Activated CD4-positive, alpha-beta T cell treated with anti-CD3 and anti-CD28 coated beads, Interleukin-2, amount 10 ng/mL, durations not matched to agents 24 days and 14 days (primary cell): ENCODE data around the gene DAAM1. TPM values are rescaled to one million over a fixed set of nuclear protein-coding genes. Genes with fewer than 3 reads are reported as not detected.

Source experiments
- DNase-seq: peaks from one replicate; pipeline ENCODE4 v3.0.0; 2022
- H3K27ac Mint-ChIP-seq: one replicate; pipeline ENCODE4 v1.8.0; 2022; ENCODE audit warnings: mild to moderate bottlenecking, mixed read lengths
- H3K27me3 Mint-ChIP-seq: one replicate; pipeline ENCODE4 v1.8.0; 2022; ENCODE audit warnings: mixed read lengths
- H3K36me3 Mint-ChIP-seq: one replicate; pipeline ENCODE4 v1.8.0; 2022; ENCODE audit warnings: low read depth, mild to moderate bottlenecking, mixed read lengths
- H3K4me1 Mint-ChIP-seq: one replicate; pipeline ENCODE4 v1.8.0; 2021; ENCODE audit warnings: mixed read lengths
- H3K4me3 Mint-ChIP-seq: one replicate; pipeline ENCODE4 v1.8.0; 2022; ENCODE audit warnings: mild to moderate bottlenecking, moderate library complexity, mixed read lengths
- H3K9me3 Mint-ChIP-seq: one replicate; pipeline ENCODE4 v1.8.0; 2021; ENCODE audit warnings: mixed read lengths
- intact Hi-C: fragments of 100-400 bp; cut with micrococcal nuclease; formaldehyde crosslinking; loops from one replicate; pipeline ENCODE4 v1.15.1; 2023
- total RNA-seq: library from RNA; stranded (reverse); gene quantifications from 2 replicates; pipeline ENCODE4 v1.2.3, GENCODE V29; 2022

Gene DAAM1
- total RNA-seq, 1 donor from 2014 or later = 7.2 TPM

- no peak overlapping the region for H3K27ac Mint-ChIP-seq
- no peaks in the 10 kb centered on the region for H3K9me3 Mint-ChIP-seq
- no peaks in the 10 kb centered on the region for H3K36me3 Mint-ChIP-seq
- H3K4me3 Mint-ChIP-seq = no peak overlapping the region
- intact Hi-C loops = no loop called here
- H3K4me1 Mint-ChIP-seq = peaks cover 4% of the 10 kb centered on the region
- DNase-seq = no peak
- H3K27me3 Mint-ChIP-seq = no peaks in the 10 kb centered on the region
These were observed 9.3 kb downstream of the DAAM1 start for GRCh38 chr14:59197695-59198262.

DNA sequence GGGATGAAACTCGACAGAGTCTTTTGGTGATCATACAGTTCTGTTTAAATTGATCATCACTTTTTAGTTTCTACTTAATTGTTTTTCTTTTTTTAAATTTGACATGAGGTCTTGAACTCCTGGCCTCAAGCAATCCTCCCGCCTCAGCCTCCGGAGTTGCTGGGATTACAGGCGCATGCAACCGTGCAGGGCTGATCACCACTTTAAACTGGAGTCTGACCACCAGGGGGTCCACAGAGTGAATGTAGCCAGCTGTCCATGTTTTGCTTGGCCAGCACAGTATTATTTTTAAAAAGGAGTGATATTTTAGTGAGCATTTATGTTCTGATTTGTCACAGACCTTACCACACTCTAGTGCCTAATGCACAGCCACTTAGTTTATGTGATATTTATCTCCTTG lies 10.7 kb downstream of the DAAM1 start:
- intact Hi-C loops = no loop called here
- peaks cover 4% of the 10 kb centered on the region for H3K4me1 Mint-ChIP-seq
- H3K4me3 Mint-ChIP-seq = no peak overlapping the region
- no peak for DNase-seq
- no peaks in the 10 kb centered on the region for H3K27me3 Mint-ChIP-seq
- no peak overlapping the region for H3K27ac Mint-ChIP-seq
- H3K9me3 Mint-ChIP-seq = no peaks in the 10 kb centered on the region
- H3K36me3 Mint-ChIP-seq = no peaks in the 10 kb centered on the region

GRCh38 chr14:59199614-59200013 lies 11.1 kb downstream of the DAAM1 start:
- DNase-seq = no peak
- Mint-ChIP-seq H3K27ac (no peak overlapping the region), H3K9me3 (no peaks in the 10 kb centered on the region), H3K4me3 (no peak overlapping the region), H3K27me3 (no peaks in the 10 kb centered on the region), H3K36me3 (no peaks in the 10 kb centered on the region), H3K4me1 (peaks cover 4% of the 10 kb centered on the region)
- intact Hi-C loops = no loop called here

GRCh38 chr14:59200195-59200594 lies 11.7 kb downstream of the DAAM1 start:
- Mint-ChIP-seq H3K4me3 (no peak overlapping the region), H3K36me3 (no peaks in the 10 kb centered on the region), H3K27ac (no peak overlapping the region), H3K9me3 (no peaks in the 10 kb centered on the region), H3K27me3 (no peaks in the 10 kb centered on the region), H3K4me1 (peaks cover 4% of the 10 kb centered on the region)
- no peak for DNase-seq
- intact Hi-C loops = no loop called here

DNA sequence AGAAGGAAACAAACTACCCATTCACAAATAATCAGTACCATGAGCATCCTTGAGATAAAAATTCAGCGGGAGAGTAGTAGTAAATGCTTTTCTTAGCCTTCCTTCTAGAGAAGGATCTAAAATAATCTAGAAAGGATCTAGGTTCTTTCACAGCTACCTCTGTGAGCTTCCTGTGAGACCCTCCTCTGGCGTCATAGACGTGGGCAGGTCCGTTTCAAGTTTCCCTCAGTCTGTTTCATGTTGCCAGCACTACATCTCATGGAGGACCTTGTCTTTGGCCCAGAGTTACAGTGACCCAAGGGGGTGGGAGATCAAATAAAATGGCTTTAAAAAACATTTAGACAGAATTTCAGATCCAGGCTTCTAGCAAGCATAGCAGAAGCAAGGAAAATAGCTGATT lies 13.6 kb downstream of the DAAM1 start:
- DNase-seq = no peak
- Mint-ChIP-seq H3K9me3 (no peaks in the 10 kb centered on the region), H3K27ac (no peak overlapping the region), H3K4me1 (peaks cover 4% of the 10 kb centered on the region), H3K4me3 (no peak overlapping the region), H3K36me3 (no peaks in the 10 kb centered on the region), H3K27me3 (no peaks in the 10 kb centered on the region)
- intact Hi-C loops = no loop called here

DNA sequence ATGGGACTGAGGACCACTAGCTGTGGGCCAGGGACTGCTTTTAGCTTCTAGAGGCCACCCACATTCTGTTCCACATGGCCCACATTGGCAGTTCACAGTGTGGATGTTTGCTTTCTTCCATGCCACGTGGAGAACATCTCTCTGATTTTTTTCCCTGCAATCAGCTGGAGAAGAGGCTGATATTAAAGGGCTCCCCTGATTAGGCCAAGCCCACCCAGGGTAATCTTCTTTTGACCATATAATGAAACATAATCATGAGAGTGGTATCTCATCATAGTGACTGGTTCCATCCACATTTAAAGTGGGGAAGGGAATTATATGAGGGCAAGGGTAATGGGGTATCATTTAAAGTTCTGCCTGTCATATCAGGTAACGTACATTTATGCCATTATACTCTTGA lies 15.8 kb downstream of the DAAM1 start:
- no peak for DNase-seq
- Mint-ChIP-seq H3K36me3 (no peaks in the 10 kb centered on the region), H3K27ac (no peak overlapping the region), H3K4me3 (no peak overlapping the region), H3K9me3 (no peaks in the 10 kb centered on the region), H3K4me1 (peaks cover 4% of the 10 kb centered on the region), H3K27me3 (no peaks in the 10 kb centered on the region)
- intact Hi-C loops = no loop called here

- no peaks in the 10 kb centered on the region for H3K36me3 Mint-ChIP-seq
- H3K27ac Mint-ChIP-seq = no peak overlapping the region
- H3K4me1 Mint-ChIP-seq = peaks cover 2% of the 10 kb centered on the region
- no peaks in the 10 kb centered on the region for H3K27me3 Mint-ChIP-seq
- no peak overlapping the region for H3K4me3 Mint-ChIP-seq
- no peaks in the 10 kb centered on the region for H3K9me3 Mint-ChIP-seq
- intact Hi-C loops = no loop called here
- DNase-seq = no peak
These were observed 18.4 kb downstream of the DAAM1 start for GRCh38 chr14:59206892-59207291.

GRCh38 chr14:59207506-59207933 lies 19.1 kb downstream of the DAAM1 start:
- no peaks in the 10 kb centered on the region for H3K4me1 Mint-ChIP-seq
- DNase-seq = no peak
- no peak overlapping the region for H3K27ac Mint-ChIP-seq
- H3K4me3 Mint-ChIP-seq = no peak overlapping the region
- H3K36me3 Mint-ChIP-seq = no peaks in the 10 kb centered on the region
- intact Hi-C loops = no loop called here
- no peaks in the 10 kb centered on the region for H3K27me3 Mint-ChIP-seq
- no peaks in the 10 kb centered on the region for H3K9me3 Mint-ChIP-seq

GRCh38 chr14:59208224-59208814 lies 19.9 kb downstream of the DAAM1 start:
- Mint-ChIP-seq H3K27ac (no peak overlapping the region), H3K4me3 (no peak overlapping the region), H3K27me3 (no peaks in the 10 kb centered on the region), H3K9me3 (no peaks in the 10 kb centered on the region), H3K36me3 (no peaks in the 10 kb centered on the region), H3K4me1 (no peaks in the 10 kb centered on the region)
- DNase-seq = no peak
- intact Hi-C loops = no loop called here

DNA sequence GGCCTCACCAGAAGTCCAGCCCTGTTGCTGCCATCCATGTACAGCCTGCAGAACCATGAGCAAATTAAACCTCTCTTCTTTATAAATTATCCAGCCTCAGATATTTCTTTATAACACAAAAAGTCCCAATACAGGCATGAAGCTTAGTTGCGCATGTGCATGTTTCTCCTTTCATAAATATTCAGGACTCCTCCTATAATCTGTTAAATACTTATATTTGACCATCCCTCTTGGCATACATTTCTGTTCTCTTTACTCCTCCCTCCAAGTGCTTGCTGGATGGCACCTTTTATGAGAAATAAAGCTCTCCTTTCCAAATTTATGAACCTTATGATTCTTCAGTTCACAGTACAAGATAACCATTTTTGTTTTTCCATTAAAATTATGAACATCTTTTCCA lies 20.5 kb downstream of the DAAM1 start:
- no peaks in the 10 kb centered on the region for H3K27me3 Mint-ChIP-seq
- no peak for DNase-seq
- intact Hi-C loops = no loop called here
- H3K4me1 Mint-ChIP-seq = no peaks in the 10 kb centered on the region
- H3K27ac Mint-ChIP-seq = no peak overlapping the region
- no peaks in the 10 kb centered on the region for H3K36me3 Mint-ChIP-seq
- H3K9me3 Mint-ChIP-seq = no peaks in the 10 kb centered on the region
- H3K4me3 Mint-ChIP-seq = no peak overlapping the region

GRCh38 chr14:59210621-59211020 lies 22.2 kb downstream of the DAAM1 start:
- no peaks in the 10 kb centered on the region for H3K9me3 Mint-ChIP-seq
- intact Hi-C loops = no loop called here
- H3K4me3 Mint-ChIP-seq = no peak overlapping the region
- no peaks in the 10 kb centered on the region for H3K4me1 Mint-ChIP-seq
- H3K27ac Mint-ChIP-seq = no peak overlapping the region
- H3K27me3 Mint-ChIP-seq = no peaks in the 10 kb centered on the region
- no peaks in the 10 kb centered on the region for H3K36me3 Mint-ChIP-seq
- DNase-seq = no peak

DNA sequence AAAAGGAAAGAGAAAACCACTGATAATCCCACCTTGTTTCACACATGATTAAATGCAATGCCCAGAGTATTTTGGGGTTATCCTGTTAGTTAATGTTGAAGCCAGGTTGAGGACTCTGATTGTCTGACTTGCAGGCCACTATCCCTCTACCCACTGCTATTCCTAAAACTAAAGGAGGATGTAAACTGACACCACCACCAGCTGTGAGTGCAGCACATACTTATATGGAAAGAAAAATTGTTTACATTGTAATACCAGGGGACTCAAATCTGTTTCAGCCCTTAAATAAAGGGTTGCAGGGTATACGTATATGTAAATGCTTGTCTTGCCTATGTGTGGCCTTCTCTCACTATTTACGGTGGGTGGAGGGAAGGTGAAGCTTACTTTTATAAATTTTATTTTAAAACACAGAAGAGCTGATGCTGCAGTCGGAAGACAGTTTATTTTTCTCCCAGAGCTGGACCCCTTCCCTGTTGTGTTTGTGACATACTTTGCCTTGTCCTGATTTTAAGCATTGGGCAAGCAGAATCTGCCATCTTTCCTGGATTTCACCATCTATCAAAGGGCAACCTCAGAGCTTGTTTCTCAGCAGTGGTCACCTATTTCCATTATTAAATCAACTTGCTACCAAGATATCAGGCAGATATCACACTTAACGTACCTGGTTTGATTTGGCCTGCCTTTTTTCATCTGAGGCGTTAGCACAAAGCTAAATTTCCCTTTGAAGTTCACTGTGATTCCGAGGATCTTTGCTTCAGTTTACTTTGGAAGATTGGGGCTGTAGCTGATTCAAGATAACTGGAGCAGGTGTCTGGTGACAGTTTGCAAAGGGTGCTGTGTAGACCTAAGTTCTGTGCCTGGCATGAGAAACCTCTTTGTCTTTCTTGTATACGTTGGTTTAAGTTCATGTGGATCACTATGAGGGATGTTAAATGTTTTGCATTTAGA lies 25.2 kb downstream of the DAAM1 start:
- H3K27ac Mint-ChIP-seq = no peak overlapping the region

GRCh38 chr14:59214702-59215302 lies 26.3 kb downstream of the DAAM1 start:
- Mint-ChIP-seq H3K9me3 (peaks cover 3% of the 10 kb centered on the region), H3K4me3 (no peak overlapping the region), H3K27me3 (no peaks in the 10 kb centered on the region), H3K4me1 (no peaks in the 10 kb centered on the region), H3K27ac (no peak overlapping the region), H3K36me3 (no peaks in the 10 kb centered on the region)
- DNase-seq = no peak
- intact Hi-C loops = no loop called here

More for the DNA sequence above, 25.2 kb downstream of the DAAM1 start:
- no peak for DNase-seq
- H3K36me3 Mint-ChIP-seq = no peaks in the 10 kb centered on the region
- no peaks in the 10 kb centered on the region for H3K9me3 Mint-ChIP-seq
- no peaks in the 10 kb centered on the region for H3K27me3 Mint-ChIP-seq
- intact Hi-C loops = no loop called here
- H3K4me3 Mint-ChIP-seq = no peak overlapping the region
- no peaks in the 10 kb centered on the region for H3K4me1 Mint-ChIP-seq

GRCh38 chr14:59215322-59215721 lies 26.9 kb downstream of the DAAM1 start:
- peaks cover 4% of the 10 kb centered on the region for H3K9me3 Mint-ChIP-seq
- no peaks in the 10 kb centered on the region for H3K36me3 Mint-ChIP-seq
- DNase-seq = no peak
- H3K27ac Mint-ChIP-seq = no peak overlapping the region
- no peak overlapping the region for H3K4me3 Mint-ChIP-seq
- H3K27me3 Mint-ChIP-seq = no peaks in the 10 kb centered on the region
- intact Hi-C loops = no loop called here
- no peaks in the 10 kb centered on the region for H3K4me1 Mint-ChIP-seq
